CD14-positive monocyte (primary cell): ENCODE results near the gene PIP4K2B. TPM values are rescaled to one million over a fixed set of nuclear protein-coding genes. Genes with fewer than 3 reads are reported as not detected.
A peak's percentile ranks its signal among the peaks of the same experiment; 100 is the strongest.
"Not testable (repeated sequence)": the region's sequence is repeated elsewhere in the genome, so short reads cannot be mapped to it uniquely, and the experiment has no call there.

Source experiments
- DNase-seq, 3 donors: peaks; one replicate each; pipeline ENCODE4 v3.0.0-alpha.2; 2011 to 2022
- H2AFZ ChIP-seq: 2 replicates; pipeline ENCODE4 v1.6.0; 2012; ENCODE audit warnings: mild to moderate bottlenecking, low read depth, low read length, inconsistent platforms; ENCODE audit not compliant: insufficient read depth, poor library complexity, severe bottlenecking
- H3K27ac ChIP-seq, 2 donors: 1 replicate in 1 of 2; 2 replicates in 1 of 2; pipeline ENCODE4 v1.5.1; 2012 to 2013; ENCODE audit warnings: low read length in 2 of 2, control low read depth in 1 of 2, inconsistent platforms in 1 of 2, low read depth in 1 of 2, mild to moderate bottlenecking in 1 of 2
- H3K27me3 ChIP-seq, 2 donors: one replicate each; pipeline versions ENCODE4 v1.6.0 to v1.6.1; 2011 to 2013; ENCODE audit warnings: low read length in 2 of 2; ENCODE audit not compliant: control insufficient read depth in 2 of 2, insufficient read depth in 2 of 2
- H3K36me3 ChIP-seq, 2 donors: replicated peaks in 1 of 2; 1 replicate in 1 of 2; 2 replicates in 1 of 2; pipeline versions ENCODE4 v1.5.1 to v1.6.1; 2012 to 2013; ENCODE audit warnings: low read length in 2 of 2, control low read depth in 1 of 2, inconsistent platforms in 1 of 2, mild to moderate bottlenecking in 1 of 2; ENCODE audit not compliant: insufficient read depth in 2 of 2, control insufficient read depth in 1 of 2
- H3K4me1 ChIP-seq, 2 donors: 1 replicate in 1 of 2; 2 replicates in 1 of 2; pipeline versions ENCODE4 v1.5.1 to v1.6.1; 2012 to 2013; ENCODE audit warnings: low read length in 2 of 2, control low read depth in 1 of 2, inconsistent platforms in 1 of 2, mild to moderate bottlenecking in 1 of 2, moderate library complexity in 1 of 2; ENCODE audit not compliant: insufficient read depth in 2 of 2, control insufficient read depth in 1 of 2
- H3K4me2 ChIP-seq: replicated peaks from 2 replicates; pipeline ENCODE3; 2012; ENCODE audit warnings: low read length, moderate library complexity, mild to moderate bottlenecking; ENCODE audit not compliant: poor library complexity, severe bottlenecking; ENCODE audit errors: extremely low read depth
- H3K4me3 ChIP-seq, 3 experiments: fragments of 200-600 bp in 1 of 3; sonication (generic) in 1 of 3; replicated peaks in 1 of 3; 1 replicate in 2 of 3; 2 replicates in 1 of 3; pipeline ENCODE4 v1.5.1; 2011 to 2013; ENCODE audit warnings: low read length in 3 of 3, mild to moderate bottlenecking in 3 of 3, control low read depth in 2 of 3, low read depth in 2 of 3, inconsistent platforms in 1 of 3, moderate library complexity in 1 of 3
- H3K79me2 ChIP-seq: 2 replicates; pipeline ENCODE4 v1.6.0; 2012; ENCODE audit warnings: mild to moderate bottlenecking, control low read depth, inconsistent platforms, low read length, moderate library complexity; ENCODE audit not compliant: insufficient read depth
- H3K9ac ChIP-seq: 2 replicates; pipeline ENCODE4 v1.6.0; 2017; ENCODE audit warnings: low read length, mild to moderate bottlenecking; ENCODE audit not compliant: insufficient read depth, poor library complexity, severe bottlenecking
- H3K9me3 ChIP-seq, 2 donors: replicated peaks in 1 of 2; 1 replicate in 1 of 2; 2 replicates in 1 of 2; pipeline versions ENCODE4 v1.5.1 to v1.6.1; 2012 to 2013; ENCODE audit warnings: low read length in 2 of 2, control low read depth in 1 of 2; ENCODE audit not compliant: control insufficient read depth in 1 of 2, insufficient read depth in 1 of 2
- H4K20me1 ChIP-seq: 2 replicates; pipeline ENCODE4 v1.6.0; 2012; ENCODE audit warnings: mild to moderate bottlenecking, low read length, control low read depth, moderate library complexity; ENCODE audit not compliant: insufficient read depth
- H3K27ac Mint-ChIP-seq, 7 donors: one replicate each; pipeline ENCODE4 v1.8.0; 2020; ENCODE audit warnings: mild to moderate bottlenecking in 7 of 7, mixed read lengths in 7 of 7, moderate library complexity in 6 of 7, inconsistent platforms in 2 of 7
- H3K27me3 Mint-ChIP-seq, 3 donors: one replicate each; pipeline ENCODE4 v1.8.0; 2021 to 2022; ENCODE audit warnings: low read depth in 3 of 3, mild to moderate bottlenecking in 3 of 3, mixed read lengths in 3 of 3, moderate library complexity in 3 of 3, inconsistent platforms in 1 of 3
- H3K36me3 Mint-ChIP-seq, 2 donors: one replicate each; pipeline ENCODE4 v1.8.0; 2020; ENCODE audit warnings: mixed read lengths in 2 of 2, inconsistent platforms in 1 of 2, mild to moderate bottlenecking in 1 of 2
- H3K4me1 Mint-ChIP-seq: one replicate; pipeline ENCODE4 v1.8.0; 2020; ENCODE audit warnings: mild to moderate bottlenecking, mixed read lengths
- H3K4me3 Mint-ChIP-seq, 2 donors: one replicate each; pipeline ENCODE4 v1.8.0; 2020; ENCODE audit warnings: mild to moderate bottlenecking in 2 of 2, mixed read lengths in 2 of 2, moderate library complexity in 1 of 2
- H3K9me3 Mint-ChIP-seq, 7 donors: one replicate each; pipeline ENCODE4 v1.8.0; 2020 to 2022; ENCODE audit warnings: mixed read lengths in 7 of 7, mild to moderate bottlenecking in 6 of 7, moderate library complexity in 6 of 7, inconsistent platforms in 2 of 7
- WGBS: methylation state at CpG from one replicate; pipeline ENCODE4 v1.1.5; 2013; ENCODE audit warnings: missing lambda C conversion rate; ENCODE audit not compliant: insufficient coverage; 5-methylcytosine and 5-hydroxymethylcytosine counted together
- intact Hi-C, 2 donors: fragments of 100-400 bp; cut with micrococcal nuclease; formaldehyde crosslinking; loops; one replicate each; pipeline versions ENCODE4 v1.15.0 to v1.15.1; 2023
- polyA plus RNA-seq, 3 donors: library from polyadenylated mRNA; depleted of rRNA in 1 of 3; unstranded in 2 of 3; stranded (reverse) in 1 of 3; fragments of 300-500 nt in 2 of 3; fragments of >200 nt in 1 of 3; fragmentation: Illumina TruSeq in 2 of 3; gene quantifications; 1 replicate in 2 of 3; 2 replicates in 1 of 3; pipeline ENCODE4 v1.2.3, GENCODE V29; 2012 to 2021
- TF ChIP-seq, protein P1 (sequence below): fragments of 200-600 bp; IDR thresholded peaks from one replicate; pipeline ENCODE4 v1.8.0; 2022; ENCODE audit warnings: antibody characterized with exemption, mild to moderate bottlenecking

PIP4K2B gene
- polyA plus RNA-seq, 3 donors, result 4.4 to 20.2 (median 4.6) TPM

DNA sequence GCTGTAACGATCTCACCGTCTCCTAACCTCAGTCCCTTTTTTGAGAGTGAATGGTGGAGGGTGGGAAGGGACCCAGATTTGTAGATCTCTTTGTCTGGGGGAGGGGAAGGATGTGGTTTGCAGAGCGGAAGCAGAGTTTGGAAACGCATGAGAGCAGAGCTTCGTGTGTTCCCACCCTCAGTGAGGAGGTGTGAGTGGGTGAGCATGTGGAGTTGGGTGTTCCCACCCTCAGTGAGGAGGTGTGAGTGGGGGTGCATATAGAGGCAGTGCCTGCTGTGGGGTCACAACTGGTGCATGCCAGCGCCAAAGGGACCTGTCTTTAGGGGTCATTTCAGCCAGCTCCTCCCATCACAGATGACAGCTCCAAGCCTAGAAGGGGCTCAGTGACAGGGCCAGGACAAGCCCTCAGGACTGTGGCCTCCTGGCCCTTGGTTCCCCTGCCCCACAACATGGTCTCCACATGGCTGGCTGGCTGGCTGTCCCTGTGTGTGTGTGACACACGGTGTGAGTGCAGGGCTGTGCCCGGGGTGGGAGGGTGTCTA is 71.0 kb downstream of the PIP4K2B start:
- H3K9ac ChIP-seq, result no peak overlapping the region
- peaks cover 19 to 22% of the 10 kb centered on the region in 2 donors for H3K36me3 Mint-ChIP-seq
- no peaks in the 10 kb centered on the region for H4K20me1 ChIP-seq
- no peaks in the 10 kb centered on the region for H3K9me3 ChIP-seq
- DNase-seq, result peak in 2 of 3 donors; percentile 47 to 50
- peaks cover 0 to 3% (median 0%) of the 10 kb centered on the region in 7 donors for H3K9me3 Mint-ChIP-seq
- peaks cover 54 to 59% of the 10 kb centered on the region in 2 donors for H3K4me1 ChIP-seq
- peaks cover 0 to 5% of the 10 kb centered on the region in 2 donors for H3K36me3 ChIP-seq
- WGBS, result 23% methylated on average over 4 of the region's 8 CpGs
- H3K4me3 Mint-ChIP-seq, result peak overlapping the region; percentile 56 to 76
- no peaks in the 10 kb centered on the region for H3K79me2 ChIP-seq
- intact Hi-C loops, result no loop called here
- H3K27me3 Mint-ChIP-seq, result peaks cover 0 to 7% (median 0%) of the 10 kb centered on the region in 3 donors
- H3K27ac ChIP-seq, result peak overlapping the region; percentile 17 to 24
- peaks cover 60% of the 10 kb centered on the region for H3K4me1 Mint-ChIP-seq
- H3K27ac Mint-ChIP-seq, result peak overlapping the region; percentile 21 to 73 (median 62)
- peak overlapping the region; percentile 62 for H3K4me2 ChIP-seq
- peak overlapping the region; percentile 39 for H2AFZ ChIP-seq
- TF ChIP-seq, protein P1, sequence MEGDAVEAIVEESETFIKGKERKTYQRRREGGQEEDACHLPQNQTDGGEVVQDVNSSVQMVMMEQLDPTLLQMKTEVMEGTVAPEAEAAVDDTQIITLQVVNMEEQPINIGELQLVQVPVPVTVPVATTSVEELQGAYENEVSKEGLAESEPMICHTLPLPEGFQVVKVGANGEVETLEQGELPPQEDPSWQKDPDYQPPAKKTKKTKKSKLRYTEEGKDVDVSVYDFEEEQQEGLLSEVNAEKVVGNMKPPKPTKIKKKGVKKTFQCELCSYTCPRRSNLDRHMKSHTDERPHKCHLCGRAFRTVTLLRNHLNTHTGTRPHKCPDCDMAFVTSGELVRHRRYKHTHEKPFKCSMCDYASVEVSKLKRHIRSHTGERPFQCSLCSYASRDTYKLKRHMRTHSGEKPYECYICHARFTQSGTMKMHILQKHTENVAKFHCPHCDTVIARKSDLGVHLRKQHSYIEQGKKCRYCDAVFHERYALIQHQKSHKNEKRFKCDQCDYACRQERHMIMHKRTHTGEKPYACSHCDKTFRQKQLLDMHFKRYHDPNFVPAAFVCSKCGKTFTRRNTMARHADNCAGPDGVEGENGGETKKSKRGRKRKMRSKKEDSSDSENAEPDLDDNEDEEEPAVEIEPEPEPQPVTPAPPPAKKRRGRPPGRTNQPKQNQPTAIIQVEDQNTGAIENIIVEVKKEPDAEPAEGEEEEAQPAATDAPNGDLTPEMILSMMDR, result no peak
- H3K4me3 ChIP-seq, result peak overlapping the region in 1 of 3 experiments; percentile 49
- H3K27me3 ChIP-seq, result no peaks in the 10 kb centered on the region

DNA sequence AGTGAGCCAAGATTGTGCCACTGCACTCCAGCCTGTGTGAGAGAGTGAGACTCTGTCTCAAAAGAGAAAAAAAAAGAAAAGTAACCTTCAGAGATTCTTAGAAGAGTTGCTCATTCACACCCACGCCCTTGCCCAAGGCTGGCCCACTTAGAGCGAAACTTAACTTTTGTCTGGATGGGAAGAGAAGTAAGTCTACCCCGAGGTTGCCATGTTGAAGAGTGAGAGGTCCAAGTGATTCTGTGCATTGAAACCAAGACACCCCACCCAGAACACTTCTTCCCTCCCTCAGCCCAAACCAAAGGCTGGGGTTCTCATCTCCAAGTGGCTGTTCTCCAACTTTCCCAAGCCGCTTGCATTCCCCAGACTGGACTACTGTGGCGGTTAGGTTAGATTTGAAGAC is 71.6 kb downstream of the PIP4K2B start:
- Histone ChIP-seq H3K9ac (no peak overlapping the region), H3K4me1 (peaks cover 54 to 59% of the 10 kb centered on the region in 2 donors), H4K20me1 (no peaks in the 10 kb centered on the region), H3K27ac (no peak overlapping the region), H2AFZ (peak overlapping the region; percentile 39), H3K4me2 (peak overlapping the region; percentile 62), H3K27me3 (no peaks in the 10 kb centered on the region), H3K79me2 (no peaks in the 10 kb centered on the region), H3K4me3 (peak overlapping the region in 1 of 3 experiments; percentile 49), H3K9me3 (no peaks in the 10 kb centered on the region), H3K36me3 (peaks cover 3 to 4% of the 10 kb centered on the region in 2 donors)
- DNase-seq, result no peak
- peak overlapping the region; percentile 56 to 76 for H3K4me3 Mint-ChIP-seq
- TF ChIP-seq, protein P1, result no peak
- WGBS, result no CpG with 5 or more reads among the region's 5 CpGs
- peaks cover 18 to 20% of the 10 kb centered on the region in 2 donors for H3K36me3 Mint-ChIP-seq
- H3K4me1 Mint-ChIP-seq, result peaks cover 58% of the 10 kb centered on the region
- peaks cover 0 to 7% (median 1%) of the 10 kb centered on the region in 3 donors for H3K27me3 Mint-ChIP-seq
- peaks cover 0 to 3% (median 0%) of the 10 kb centered on the region in 7 donors for H3K9me3 Mint-ChIP-seq
- intact Hi-C loops, result no loop called here
- peak overlapping the region in 6 of 7 donors; percentile 46 to 73 (median 62) for H3K27ac Mint-ChIP-seq

DNA sequence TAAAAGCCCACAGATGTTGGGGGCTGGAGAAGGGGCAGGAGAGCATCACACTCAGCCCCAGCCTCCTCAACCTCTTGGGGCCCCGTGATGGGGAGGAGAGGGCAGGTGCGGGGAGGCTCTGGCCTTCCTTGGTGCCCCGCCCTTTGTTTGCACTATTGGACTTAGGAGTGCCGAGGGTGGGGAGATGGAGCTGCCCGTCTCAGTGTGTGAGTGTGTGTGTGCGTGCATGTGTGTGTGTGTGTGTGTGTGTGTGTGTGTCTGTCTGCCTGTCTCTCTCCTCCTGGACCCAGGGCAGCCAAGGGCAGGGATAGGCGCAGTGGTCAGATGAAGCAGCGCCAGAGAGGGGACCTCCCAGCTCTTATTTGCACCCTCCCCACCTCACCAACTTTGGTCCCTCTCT is 73.2 kb downstream of the PIP4K2B start:
- H3K9ac ChIP-seq, H2AFZ ChIP-seq, H3K27ac Mint-ChIP-seq, DNase-seq, H3K4me2 ChIP-seq, H3K27me3 Mint-ChIP-seq, H3K9me3 Mint-ChIP-seq, intact Hi-C loops, H3K27ac ChIP-seq, H3K27me3 ChIP-seq, H3K4me3 Mint-ChIP-seq, H4K20me1 ChIP-seq, H3K4me3 ChIP-seq, H3K9me3 ChIP-seq, H3K79me2 ChIP-seq: not testable (repeated sequence)
- WGBS, result no CpG with 5 or more reads among the region's 8 CpGs
- H3K4me1 Mint-ChIP-seq, result peaks cover 47% of the 10 kb centered on the region
- Histone ChIP-seq H3K36me3 (peaks cover 7 to 17% of the 10 kb centered on the region in 2 donors), H3K4me1 (peaks cover 40 to 47% of the 10 kb centered on the region in 2 donors)
- H3K36me3 Mint-ChIP-seq, result peaks cover 17 to 22% of the 10 kb centered on the region in 2 donors
